Thymus (tissue), 11 donors: ENCODE measurements around the gene KRTAP12-2. TPM values are rescaled to one million over a fixed set of nuclear protein-coding genes. Genes with fewer than 3 reads are reported as not detected.

Experiments used
- DNase-seq, 9 donors: peaks; one replicate each; pipeline ENCODE4 v3.0.0-alpha.2; 2013; ENCODE audit warnings: low spot score in 9 of 9, low read depth in 6 of 9, missing footprints in 1 of 9
- H3K27ac ChIP-seq, 2 donors: one replicate each; pipeline ENCODE4 v1.5.1; 2013; ENCODE audit warnings: control low read depth in 1 of 2, low read depth in 1 of 2, low read length in 1 of 2, mild to moderate bottlenecking in 1 of 2, moderate library complexity in 1 of 2
- H3K27me3 ChIP-seq, 2 donors: one replicate each; pipeline ENCODE4 v1.5.1; 2013; ENCODE audit warnings: low read length in 1 of 2; ENCODE audit not compliant: control insufficient read depth in 2 of 2, insufficient read depth in 1 of 2
- H3K36me3 ChIP-seq, 2 donors: one replicate each; pipeline ENCODE4 v1.5.1; 2013; ENCODE audit warnings: low read length in 1 of 2, mild to moderate bottlenecking in 1 of 2, moderate library complexity in 1 of 2; ENCODE audit not compliant: control insufficient read depth in 2 of 2, insufficient read depth in 2 of 2
- H3K4me1 ChIP-seq, 2 donors: one replicate each; pipeline ENCODE4 v1.5.1; 2013; ENCODE audit warnings: low read length in 2 of 2; ENCODE audit not compliant: control insufficient read depth in 2 of 2, insufficient read depth in 2 of 2
- H3K4me3 ChIP-seq, 2 donors: one replicate each; pipeline ENCODE4 v1.5.1; 2013; ENCODE audit warnings: low read length in 2 of 2, control low read depth in 1 of 2, mild to moderate bottlenecking in 1 of 2
- H3K9me3 ChIP-seq, 2 donors: one replicate each; pipeline ENCODE4 v1.5.1; 2013; ENCODE audit warnings: low read length in 1 of 2, mild to moderate bottlenecking in 1 of 2; ENCODE audit not compliant: control insufficient read depth in 2 of 2, insufficient read depth in 1 of 2
- WGBS: extraction: QIAGEN DNeasy Blood & Tissue Kit; methylation state at CpG from one replicate; pipeline ENCODE4 v1.1.7; 2013; 5-methylcytosine and 5-hydroxymethylcytosine counted together
- polyA plus RNA-seq: library from polyadenylated mRNA; stranded (reverse); fragments of 200-250 nt; gene quantifications from one replicate; pipeline ENCODE4 v1.2.3, GENCODE V29; 2013
- total RNA-seq: library from RNA; stranded (reverse); fragments of 120-200 nt; gene quantifications from one replicate; pipeline ENCODE4 v1.2.4, GENCODE V29; 2013
- donor health status: healthy.

KRTAP12-2 gene
- total and polyA plus RNA-seq, 2 donors, result not detected

DNA sequence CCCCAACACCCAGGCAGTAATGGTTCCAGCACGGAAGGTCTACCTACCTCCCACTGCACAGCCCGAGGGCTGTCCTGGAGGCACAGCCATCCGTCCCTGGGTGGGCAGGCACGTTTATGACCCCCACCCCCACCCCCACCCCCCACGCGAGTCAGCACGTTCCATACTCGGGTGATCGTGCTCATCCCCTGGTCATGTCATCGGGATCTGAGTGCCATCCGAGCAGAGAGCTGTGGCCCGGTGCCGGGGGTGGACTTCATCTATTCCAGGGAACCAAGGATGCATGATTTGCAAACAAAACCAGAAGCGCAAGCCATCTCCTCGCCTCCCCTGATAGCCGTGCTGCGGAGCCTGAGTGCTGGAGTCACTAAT, 43.6 kb upstream of the KRTAP12-2 start:
- Histone ChIP-seq H3K9me3 (peaks cover 9 to 15% of the 10 kb centered on the region in 2 donors), H3K36me3 (peaks cover 0 to 6% of the 10 kb centered on the region in 2 donors), H3K4me3 (no peak overlapping the region), H3K27me3 (peaks cover 84 to 95% of the 10 kb centered on the region in 2 donors), H3K27ac (no peak overlapping the region), H3K4me1 (peaks cover 0 to 5% of the 10 kb centered on the region in 2 donors)
- 7% methylated on average over 17 of the region's 17 CpGs for WGBS
- no peak for DNase-seq

DNA sequence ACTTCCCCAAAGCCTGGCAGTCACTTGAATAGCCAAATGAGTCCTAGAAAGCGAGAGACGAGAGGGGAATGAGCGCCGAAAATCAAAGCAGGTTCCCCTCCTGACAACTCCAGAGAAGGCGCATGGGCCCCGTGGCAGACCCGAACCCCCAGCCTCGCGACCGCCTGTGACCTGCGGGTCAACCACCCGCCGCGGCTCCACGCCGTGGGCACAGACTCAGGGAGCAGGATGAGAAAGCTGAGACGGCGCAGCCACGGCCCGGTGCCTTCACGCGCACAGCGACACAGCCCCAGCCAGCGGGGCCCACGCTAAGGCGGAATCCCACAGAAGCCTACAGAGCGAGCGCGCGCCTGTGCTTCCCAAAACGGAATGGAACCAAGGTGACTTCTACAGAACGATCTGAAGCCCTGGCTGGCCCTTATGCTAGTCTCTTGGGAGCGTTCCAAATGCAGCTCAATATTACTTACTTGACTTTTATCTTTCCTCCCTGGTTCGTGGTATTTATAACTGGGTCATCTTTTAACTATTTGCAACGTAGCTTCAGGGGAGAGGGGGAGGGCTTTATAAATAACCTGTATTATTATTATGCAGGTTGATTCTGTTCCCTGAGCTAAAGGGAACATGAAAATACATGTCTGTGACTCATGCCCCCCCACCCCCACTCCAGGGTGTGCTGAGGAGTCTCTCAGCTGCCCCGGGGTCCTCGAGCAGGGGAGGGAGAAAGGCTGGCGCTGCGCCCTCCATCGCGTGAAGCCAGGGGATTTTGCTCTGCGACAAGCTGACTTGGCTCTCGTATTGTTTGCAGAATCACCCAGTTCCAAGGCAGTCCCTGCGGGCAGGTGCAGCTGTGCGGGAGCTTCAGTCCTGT, 42.9 kb upstream of the KRTAP12-2 start:
- WGBS, result 6% methylated on average over 45 of the region's 45 CpGs
- peaks cover 0 to 6% of the 10 kb centered on the region in 2 donors for H3K36me3 ChIP-seq
- no peak overlapping the region for H3K4me3 ChIP-seq
- no peak overlapping the region for H3K27ac ChIP-seq
- peaks cover 0 to 2% of the 10 kb centered on the region in 2 donors for H3K4me1 ChIP-seq
- peak in 1 of 9 donors; percentile 15 for DNase-seq
- H3K27me3 ChIP-seq, result peaks cover 81 to 91% of the 10 kb centered on the region in 2 donors
- peaks cover 9 to 17% of the 10 kb centered on the region in 2 donors for H3K9me3 ChIP-seq

DNA sequence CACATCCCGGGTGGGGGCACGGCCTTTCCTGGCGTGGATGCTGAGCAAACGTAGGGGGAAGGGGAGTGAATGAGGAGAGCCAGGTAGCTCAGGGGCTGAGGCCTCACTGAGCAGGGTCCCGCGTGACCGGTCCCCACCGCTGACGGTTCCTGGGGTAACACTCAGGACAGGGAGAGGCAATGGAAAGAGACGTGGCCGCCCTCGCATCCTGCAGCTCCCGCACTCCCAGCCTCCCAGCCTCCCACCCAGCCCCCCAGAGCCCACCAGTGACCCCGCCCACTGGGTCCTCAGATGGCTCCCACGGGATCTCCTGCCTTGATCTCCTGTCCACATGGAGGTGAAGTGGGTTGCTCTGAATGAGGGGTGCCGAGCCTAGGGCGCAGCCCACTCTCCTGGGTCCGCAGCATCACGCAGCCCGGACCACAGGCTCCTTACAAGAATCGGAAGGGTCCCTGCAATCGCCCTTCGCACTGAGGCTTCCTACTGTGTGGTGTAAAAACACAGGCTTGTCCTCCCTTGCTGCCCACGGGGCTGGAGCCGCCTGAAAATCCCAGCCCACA, 42.2 kb upstream of the KRTAP12-2 start:
- WGBS, result 8% methylated on average over 25 of the region's 25 CpGs
- H3K9me3 ChIP-seq, result peaks cover 9 to 22% of the 10 kb centered on the region in 2 donors
- no peak overlapping the region for H3K27ac ChIP-seq
- H3K4me1 ChIP-seq, result peaks cover 0 to 2% of the 10 kb centered on the region in 2 donors
- peaks cover 85 to 92% of the 10 kb centered on the region in 2 donors for H3K27me3 ChIP-seq
- peaks cover 0 to 6% of the 10 kb centered on the region in 2 donors for H3K36me3 ChIP-seq
- no peak for DNase-seq
- H3K4me3 ChIP-seq, result no peak overlapping the region

DNA sequence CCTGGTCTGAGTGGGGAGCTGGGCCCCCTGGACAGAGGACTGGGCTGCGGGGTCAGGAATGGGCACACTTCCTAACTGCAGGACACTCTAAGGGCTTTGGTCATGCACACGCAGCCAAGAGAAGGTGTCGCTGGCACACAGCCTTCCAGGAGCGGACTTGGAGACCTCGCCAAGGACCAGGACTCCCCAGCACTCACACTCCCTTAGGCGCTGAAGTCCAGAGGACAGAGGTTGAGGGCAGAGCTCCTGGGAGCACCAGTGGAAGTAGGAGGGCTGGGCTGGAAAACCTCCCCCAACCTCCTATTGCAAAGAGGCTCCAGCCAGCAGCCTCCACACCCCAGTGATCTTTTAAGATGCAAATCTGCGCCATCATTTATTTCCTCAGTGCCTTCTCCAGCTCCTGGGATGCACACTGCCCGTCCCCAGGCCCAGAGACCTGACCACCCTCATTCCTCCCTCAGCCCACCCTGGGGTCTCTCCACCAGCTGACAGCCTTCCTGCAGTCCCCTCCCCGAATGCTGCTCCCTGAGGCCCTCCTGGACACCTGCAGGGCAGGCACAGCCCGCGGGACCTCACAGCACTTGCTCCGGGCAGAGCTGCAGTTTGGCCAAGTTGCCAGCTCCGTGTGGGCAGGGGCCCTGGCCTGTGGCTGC, 41.6 kb upstream of the KRTAP12-2 start:
- H3K9me3 ChIP-seq, result peaks cover 9 to 19% of the 10 kb centered on the region in 2 donors
- H3K27me3 ChIP-seq, result peaks cover 80 to 92% of the 10 kb centered on the region in 2 donors
- WGBS, result 6% methylated on average over 13 of the region's 13 CpGs
- H3K36me3 ChIP-seq, result peaks cover 0 to 6% of the 10 kb centered on the region in 2 donors
- H3K27ac ChIP-seq, result no peak overlapping the region
- H3K4me3 ChIP-seq, result no peak overlapping the region
- H3K4me1 ChIP-seq, result peaks cover 0 to 2% of the 10 kb centered on the region in 2 donors
- no peak for DNase-seq

DNA sequence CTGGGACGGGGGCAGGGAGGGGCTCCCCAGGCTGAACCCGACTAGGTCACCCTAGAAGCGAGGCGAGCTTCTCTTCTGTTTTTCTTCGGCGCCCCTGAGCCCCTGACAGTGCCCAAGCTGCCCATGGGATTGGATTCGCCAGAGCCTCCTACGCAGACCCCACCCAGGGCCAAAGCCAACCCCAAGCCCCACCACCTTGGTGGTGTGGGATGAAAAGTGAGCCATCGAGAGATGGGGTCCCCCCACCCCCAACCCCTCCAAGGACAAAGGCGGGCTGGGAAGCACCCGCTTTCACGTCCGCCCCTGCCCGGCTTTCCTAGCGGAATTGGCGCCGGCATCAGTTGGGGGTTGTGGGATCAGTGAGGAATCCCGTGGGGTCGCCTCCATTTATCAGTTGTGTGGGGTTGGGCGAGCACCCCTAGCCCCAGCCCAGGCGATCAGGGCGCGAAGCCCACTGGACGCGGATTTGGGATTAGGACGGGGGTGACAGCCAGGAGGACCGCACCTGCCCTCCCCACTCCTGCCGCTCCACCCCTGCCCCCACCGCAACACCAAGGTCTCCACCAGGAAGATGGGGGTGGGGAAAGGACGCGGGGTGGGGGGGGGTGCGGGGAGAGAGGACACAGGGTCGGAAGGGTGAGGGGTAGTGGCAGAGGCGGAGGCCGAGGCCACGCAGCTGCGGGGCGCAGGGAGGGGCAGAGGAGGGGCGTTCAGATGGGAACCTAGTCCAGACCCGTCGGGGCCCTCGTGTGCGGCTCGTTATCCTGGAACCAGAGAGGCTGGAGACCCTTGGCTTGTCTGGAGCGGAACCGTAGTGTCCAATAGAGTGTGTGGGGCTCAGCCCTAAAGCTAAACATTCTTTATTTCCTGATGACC, 40.2 kb upstream of the KRTAP12-2 start:
- Histone ChIP-seq H3K4me1 (peaks cover 0 to 2% of the 10 kb centered on the region in 2 donors), H3K4me3 (no peak overlapping the region), H3K36me3 (peaks cover 0 to 6% of the 10 kb centered on the region in 2 donors), H3K27me3 (peaks cover 67 to 92% of the 10 kb centered on the region in 2 donors), H3K9me3 (peaks cover 9 to 19% of the 10 kb centered on the region in 2 donors), H3K27ac (no peak overlapping the region)
- WGBS, result 12% methylated on average over 46 of the region's 46 CpGs
- DNase-seq, result no peak

DNA sequence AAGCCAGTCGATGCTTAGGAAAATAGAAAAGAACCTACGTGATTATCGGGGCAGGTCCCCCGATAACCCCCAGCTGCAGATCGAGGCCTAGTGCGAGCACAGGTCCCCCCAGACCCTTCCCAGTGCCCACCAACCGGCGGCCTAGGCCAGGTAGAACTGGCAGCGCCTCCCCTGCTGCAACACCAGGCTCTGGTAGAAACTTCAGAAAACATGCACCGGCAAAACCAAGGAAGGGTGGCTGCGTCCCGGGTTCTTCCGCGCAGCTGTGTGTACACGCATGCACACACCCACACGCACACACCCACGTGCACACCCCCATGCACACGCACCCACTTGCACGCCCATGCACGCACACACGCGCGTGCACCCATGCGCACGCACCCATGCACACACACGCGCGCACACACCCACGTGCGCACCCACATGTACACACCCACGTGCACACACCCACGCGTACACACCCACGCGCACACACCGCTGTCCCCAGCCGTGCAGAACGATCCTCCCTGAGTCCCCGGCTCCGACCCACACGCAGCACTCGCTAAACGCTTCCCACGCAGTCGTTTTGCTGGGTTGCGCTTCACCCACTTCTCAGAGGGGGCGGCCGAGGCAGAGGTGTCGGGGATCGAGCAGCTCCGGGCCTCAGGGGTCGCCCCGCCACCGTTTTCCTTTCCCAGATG, 39.4 kb upstream of the KRTAP12-2 start:
- Histone ChIP-seq H3K4me3 (no peak overlapping the region), H3K9me3 (peaks cover 9 to 19% of the 10 kb centered on the region in 2 donors), H3K27ac (no peak overlapping the region), H3K4me1 (peaks cover 0 to 2% of the 10 kb centered on the region in 2 donors), H3K27me3 (peaks cover 60 to 92% of the 10 kb centered on the region in 2 donors), H3K36me3 (peaks cover 0 to 6% of the 10 kb centered on the region in 2 donors)
- no peak for DNase-seq
- 13% methylated on average over 54 of the region's 54 CpGs for WGBS

DNA sequence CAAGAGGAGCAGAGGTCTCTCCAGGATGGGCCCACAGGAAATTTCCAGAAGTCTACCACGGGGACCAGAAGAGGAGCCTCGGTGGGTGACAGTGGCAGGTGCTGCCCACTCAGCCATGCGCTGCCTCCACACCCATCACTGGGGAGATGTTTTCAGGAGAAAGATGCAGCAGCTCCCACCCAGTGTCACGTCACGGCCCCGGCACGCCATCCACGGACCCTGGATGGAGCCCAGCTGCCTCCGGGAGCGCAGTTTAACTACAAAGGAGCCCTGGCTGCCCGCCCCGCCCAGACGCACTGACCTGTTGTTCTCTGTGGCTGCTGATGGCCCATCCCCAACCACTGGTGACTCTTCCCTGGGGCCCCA, 37.9 kb upstream of the KRTAP12-2 start:
- Histone ChIP-seq H3K9me3 (peaks cover 9 to 19% of the 10 kb centered on the region in 2 donors), H3K4me1 (peaks cover 0 to 2% of the 10 kb centered on the region in 2 donors), H3K4me3 (no peak overlapping the region), H3K27me3 (peaks cover 48 to 92% of the 10 kb centered on the region in 2 donors), H3K36me3 (peaks cover 0 to 6% of the 10 kb centered on the region in 2 donors), H3K27ac (no peak overlapping the region)
- no peak for DNase-seq
- 19% methylated on average over 13 of the region's 13 CpGs for WGBS
